Stimulated activated CD8-positive, alpha-beta memory T cell treated with anti-CD3 and anti-CD28 coated beads, Interleukin-7, amount 100 ng/mL, for 1 hour (primary cell): ENCODE measurements around the gene RALGAPA2.

ENCODE experiments used
- DNase-seq, 2 donors: peaks; one replicate each; pipeline ENCODE4 v3.0.0-alpha.2; 2020; ENCODE audit warnings: low read depth in 2 of 2

RALGAPA2 gene

GRCh38 chr20:20436689-20437088 lies 275.8 kb downstream of the RALGAPA2 start:
- DNase-seq: no peak

DNA sequence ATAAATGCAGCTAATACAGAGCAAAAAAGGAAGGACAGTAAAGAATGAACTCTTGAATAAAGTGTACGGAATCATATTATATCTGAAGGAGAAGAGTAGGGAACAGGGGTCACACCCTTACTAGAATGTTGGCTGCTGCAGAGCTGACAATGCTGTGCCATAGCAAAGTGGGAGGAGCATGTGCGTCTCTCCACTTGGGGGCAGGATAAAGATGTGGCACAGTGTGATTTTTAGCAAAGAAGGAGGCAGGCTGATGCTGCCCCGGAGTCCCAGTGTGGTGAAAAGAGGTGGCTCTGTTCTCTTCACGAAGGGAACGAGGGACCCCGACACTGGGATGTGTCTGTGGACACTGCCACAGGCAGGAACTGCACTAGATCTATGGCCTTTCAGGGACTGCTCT lies 277.0 kb downstream of the RALGAPA2 start:
- DNase-seq: no peak

DNA sequence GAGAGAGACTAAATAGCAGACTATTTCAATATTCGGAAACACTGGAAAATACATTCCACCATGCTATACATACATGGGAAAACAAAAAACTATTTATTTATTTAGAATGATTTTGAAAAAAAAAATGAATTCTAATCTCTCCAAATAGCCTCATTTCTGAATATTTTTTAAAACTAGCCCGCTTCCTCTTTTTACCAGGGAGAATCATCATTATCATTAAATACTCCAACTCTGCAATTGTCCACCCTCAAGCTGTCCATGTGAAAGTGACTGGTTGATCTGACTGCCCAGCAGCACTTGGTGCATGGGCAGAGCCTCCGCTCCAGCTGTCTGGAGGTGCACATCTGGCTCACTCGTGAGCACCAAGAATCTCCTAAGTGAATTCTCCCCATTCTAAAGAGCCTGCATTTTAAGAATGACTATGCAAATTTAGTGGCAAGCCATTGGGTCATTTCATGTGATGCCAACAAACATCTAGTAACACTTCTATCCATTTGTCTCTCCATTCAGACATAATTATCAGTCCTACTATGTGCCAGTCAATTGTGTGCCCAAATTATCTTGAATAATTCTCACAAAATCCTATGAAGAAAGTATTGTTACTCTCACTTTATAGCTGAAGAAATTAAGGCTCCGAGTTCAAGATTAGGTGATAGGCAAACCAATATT lies 279.7 kb downstream of the RALGAPA2 start:
- DNase-seq: no peak

DNA sequence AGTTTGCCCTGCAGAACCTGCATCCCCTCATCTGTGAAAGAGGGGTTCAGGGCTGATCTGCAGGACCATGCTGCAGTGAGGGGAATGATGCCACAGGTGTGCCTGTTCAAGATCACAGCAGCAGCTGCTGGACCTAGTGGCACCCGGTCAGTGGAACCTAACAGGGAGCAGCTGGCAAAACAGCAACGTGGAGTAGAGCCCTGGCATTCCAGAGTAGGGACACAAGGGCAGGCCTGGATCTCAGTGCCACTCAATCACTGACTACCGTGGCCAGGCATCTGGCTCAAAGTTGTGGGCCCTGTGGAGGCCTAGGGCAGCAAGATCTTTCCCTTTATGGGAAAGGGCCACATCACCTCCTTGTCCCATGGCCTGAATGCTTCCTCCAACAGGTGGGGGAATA lies 282.4 kb downstream of the RALGAPA2 start:
- no peak for DNase-seq

- no peak for DNase-seq
Observed at GRCh38 chr20:20428067-20428466, 284.4 kb downstream of the RALGAPA2 start.

- DNase-seq: no peak
Observed at GRCh38 chr20:20427227-20427864, 285.1 kb downstream of the RALGAPA2 start.

DNA sequence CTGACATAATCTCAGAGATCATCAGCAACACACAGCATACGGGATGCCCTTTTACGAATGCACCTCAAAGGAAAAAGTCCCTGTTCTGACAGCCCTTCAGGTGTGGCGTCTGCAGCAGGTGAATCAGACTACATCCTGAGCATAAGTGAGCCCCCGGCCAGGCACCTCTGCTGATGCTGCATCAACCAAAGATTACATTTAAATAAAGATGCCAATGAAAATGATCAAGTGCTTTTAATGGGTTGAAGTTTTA lies 285.9 kb downstream of the RALGAPA2 start:
- DNase-seq: no peak

DNA sequence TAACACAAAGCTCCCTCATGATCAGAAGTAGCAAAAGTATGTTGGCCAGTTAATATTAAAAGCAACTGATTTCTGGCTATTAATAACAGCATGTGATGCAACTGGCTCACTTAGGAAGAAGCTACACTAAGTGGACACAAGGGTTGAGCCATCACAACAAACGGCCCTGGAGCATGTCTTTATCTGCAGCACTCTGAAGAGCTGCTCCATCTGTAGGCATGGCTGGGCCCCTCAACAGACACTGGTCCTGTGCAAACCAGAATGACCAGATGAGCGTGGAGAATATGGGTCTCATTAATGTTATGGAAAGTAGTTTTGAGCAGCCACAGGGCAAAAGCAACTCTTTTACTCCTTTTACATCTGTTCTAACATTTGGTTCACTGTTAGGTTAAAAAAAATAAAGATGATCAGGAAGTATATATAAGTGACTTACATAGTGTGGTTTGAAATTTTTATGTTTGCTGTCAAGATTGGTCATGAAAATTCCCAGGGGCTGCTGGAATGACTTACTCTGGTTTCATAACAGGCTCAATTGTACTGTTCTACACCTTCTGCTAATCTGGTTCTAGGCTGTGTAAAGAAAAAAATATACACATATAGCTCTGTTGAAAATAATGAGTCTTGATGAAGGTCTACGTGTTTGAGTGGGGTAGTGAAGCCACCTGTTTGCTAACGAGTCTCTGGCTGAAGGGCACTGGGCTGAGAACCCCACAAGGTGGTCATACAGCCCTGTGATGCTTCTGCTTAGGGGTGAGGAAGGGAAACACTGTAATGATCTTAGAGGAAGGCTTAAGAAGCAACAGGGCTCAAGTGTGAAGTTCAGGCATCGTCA lies 286.4 kb downstream of the RALGAPA2 start:
- DNase-seq: no peak

DNA sequence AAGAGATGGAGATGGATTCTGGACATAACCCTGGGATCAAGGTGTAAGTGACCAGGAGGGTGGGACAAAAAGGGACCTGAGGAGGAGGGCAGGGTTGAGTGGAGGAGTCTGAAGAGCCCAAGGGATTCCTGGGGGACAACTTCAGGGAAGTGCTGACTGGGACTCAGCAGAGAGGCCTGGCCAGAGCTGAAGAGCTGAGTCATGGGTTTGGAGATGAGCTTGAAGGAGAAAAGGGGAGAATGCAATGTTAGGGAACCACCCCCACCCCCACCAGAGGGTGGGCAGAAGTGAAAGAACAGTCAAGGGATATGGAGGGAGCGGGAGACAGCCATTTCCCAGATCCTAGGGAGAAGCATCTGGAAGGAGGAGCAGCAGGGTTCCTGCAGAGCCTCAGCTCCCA lies 289.3 kb downstream of the RALGAPA2 start:
- no peak for DNase-seq

DNA sequence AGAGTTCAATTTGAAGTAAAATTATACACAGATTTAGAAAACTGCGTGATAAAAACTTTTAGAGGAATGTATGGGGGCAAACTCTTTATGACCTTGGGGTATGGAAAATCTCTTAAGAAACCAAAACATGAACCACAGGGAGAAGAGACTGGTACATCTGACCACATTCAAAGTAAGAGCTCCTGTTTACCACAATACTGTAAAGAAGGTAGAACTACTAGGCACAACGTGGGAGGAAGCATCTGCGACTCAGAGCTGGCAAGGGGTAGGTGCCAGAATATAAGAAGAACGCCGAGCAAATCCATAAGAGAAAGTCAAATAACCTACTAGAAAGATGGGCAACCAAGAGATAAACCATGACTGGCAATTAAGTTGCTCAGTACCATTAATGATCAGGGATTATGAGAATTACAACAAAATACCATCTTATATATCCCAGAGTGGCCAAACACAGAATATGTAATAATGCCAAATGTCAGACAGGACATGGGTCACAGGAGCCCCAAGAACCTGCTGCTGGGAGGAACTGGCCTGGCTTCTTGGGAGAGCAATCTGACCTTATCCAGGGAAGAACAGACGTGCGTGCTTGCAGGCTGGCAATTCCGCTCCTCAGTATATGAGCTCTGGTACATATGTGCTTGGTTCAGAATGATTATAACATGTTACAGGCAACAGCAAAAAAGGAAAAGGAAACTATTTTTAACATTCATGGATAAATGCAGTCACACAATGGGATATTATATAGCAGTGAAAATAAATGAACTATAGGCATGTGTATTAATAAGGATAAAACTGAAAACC lies 294.4 kb downstream of the RALGAPA2 start:
- no peak for DNase-seq

DNA sequence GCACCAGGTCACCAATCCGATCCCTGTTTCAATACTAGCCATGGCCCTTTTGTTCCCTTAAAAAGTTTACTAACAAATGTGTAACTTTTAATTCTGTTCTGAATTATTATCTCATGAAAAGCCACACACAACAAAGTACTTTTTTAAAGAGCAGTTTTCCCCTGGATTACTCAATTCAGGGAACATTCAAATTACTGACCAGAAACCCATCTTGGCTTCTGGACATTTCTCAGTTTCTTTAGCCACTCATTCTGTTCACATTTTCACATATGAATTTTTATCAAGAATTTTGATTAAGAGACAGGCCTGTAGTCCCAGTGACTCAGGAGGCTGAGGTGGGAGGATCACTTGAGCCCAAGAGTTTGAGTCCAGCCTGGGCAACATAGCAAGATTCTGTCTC lies 297.1 kb downstream of the RALGAPA2 start:
- no peak for DNase-seq

- no peak for DNase-seq
Observed at GRCh38 chr20:20414640-20415220, 297.7 kb downstream of the RALGAPA2 start.

GRCh38 chr20:20413810-20414281 lies 298.6 kb downstream of the RALGAPA2 start:
- DNase-seq: no peak

- DNase-seq: no peak
Observed at GRCh38 chr20:20412750-20413149, 299.7 kb downstream of the RALGAPA2 start.

DNA sequence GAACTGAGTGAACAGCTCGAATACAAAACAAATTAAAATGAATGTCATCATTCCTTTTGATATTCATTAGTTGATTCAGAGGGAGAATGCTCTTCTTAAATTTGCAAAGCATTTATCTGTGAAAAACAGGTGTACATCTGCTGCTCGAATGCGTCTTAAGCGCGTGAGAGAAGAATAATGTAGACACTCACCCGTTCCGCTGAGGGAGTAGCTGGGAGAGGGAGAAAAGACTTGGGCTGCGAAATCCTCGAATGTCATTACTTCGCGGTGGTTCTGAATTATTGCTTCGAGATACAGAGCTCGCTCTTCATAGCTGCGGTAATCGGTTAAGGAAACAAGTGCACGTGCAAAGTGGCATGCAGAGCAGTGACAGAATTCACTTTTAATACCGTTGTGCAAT lies 300.6 kb downstream of the RALGAPA2 start:
- DNase-seq: no peak

DNA sequence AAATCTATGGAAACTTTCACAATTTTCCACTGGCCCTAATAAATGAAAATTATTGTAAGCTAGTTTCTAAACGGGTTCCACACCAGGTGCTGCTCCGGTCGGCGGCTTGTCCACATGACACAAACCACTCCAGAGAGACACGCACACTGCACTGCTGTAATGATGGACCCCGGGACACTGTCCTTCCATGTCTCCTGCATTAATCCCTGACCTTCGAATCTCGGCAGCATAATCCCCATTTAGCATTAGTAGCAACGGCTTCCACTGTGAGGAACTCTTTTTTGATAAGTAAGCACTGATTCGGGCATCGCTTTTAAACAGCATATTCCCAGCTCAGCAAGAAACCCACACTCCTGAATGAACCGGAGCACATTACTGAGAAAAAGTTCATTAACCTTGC lies 301.0 kb downstream of the RALGAPA2 start:
- no peak for DNase-seq

GRCh38 chr20:20410678-20411077 lies 301.8 kb downstream of the RALGAPA2 start:
- no peak for DNase-seq

GRCh38 chr20:20409331-20409730 lies 303.1 kb downstream of the RALGAPA2 start:
- no peak for DNase-seq

GRCh38 chr20:20407891-20408805 lies 304.3 kb downstream of the RALGAPA2 start:
- DNase-seq: no peak

GRCh38 chr20:20406306-20406705 lies 306.1 kb downstream of the RALGAPA2 start:
- no peak for DNase-seq

DNA sequence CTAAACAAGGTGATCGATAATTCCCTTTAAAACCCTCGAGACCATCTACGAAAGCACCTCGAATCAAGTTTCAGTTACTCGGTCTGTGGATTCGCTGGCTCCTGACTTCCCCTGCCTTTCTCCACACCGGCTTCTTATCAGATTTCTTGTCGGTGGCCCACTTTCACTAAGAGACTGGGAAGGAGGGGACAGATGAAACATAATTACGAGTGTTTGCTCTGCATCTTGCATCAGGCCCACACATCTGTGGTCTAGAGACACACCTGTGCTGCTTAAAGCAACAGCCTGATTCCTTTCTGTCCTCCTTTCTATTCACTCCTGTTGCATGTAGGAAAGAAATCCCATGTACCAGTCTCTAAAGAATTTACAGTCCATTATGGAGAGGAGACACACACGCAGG lies 306.8 kb downstream of the RALGAPA2 start:
- no peak for DNase-seq
